IMR-90 (cell line): ENCODE data around the gene ZNF341. TPM values are rescaled to one million over a fixed set of nuclear protein-coding genes. Genes with fewer than 3 reads are reported as not detected.
A peak's percentile ranks its signal among the peaks of the same experiment; 100 is the strongest.

Experiments used
- ATAC-seq: fragments of 200-7000 bp; cut with Tn5 transposase; 2 replicates; pipeline ENCODE4 v1.9.1; 2020; ENCODE audit warnings: low read depth, mild to moderate bottlenecking, moderate library complexity
- BruUV-seq: library from RNA; stranded (reverse); fragments of 400-500 nt; replicated peaks from 2 replicates; lab custom pipeline; 2021; lab: Mats Ljungman, UMichigan
- CTCF ChIA-PET: fragments of 300-600 bp; formaldehyde crosslinking; extraction: SDS; loops from one replicate; lab custom pipeline; 2021; ENCODE audit warnings: antibody characterized with exemption; lab: Yijun Ruan, JAX
- POLR2A ChIA-PET: fragments of 300-600 bp; sonication (Branson Sonifier 250); formaldehyde crosslinking; loops from one replicate; lab custom pipeline; 2022; ENCODE audit warnings: antibody characterized with exemption; ENCODE audit not compliant: unreplicated experiment; lab: Charles Lee
- DNase-seq: peaks from one replicate; pipeline ENCODE4 v3.0.0; 2013
- H2AFZ ChIP-seq: replicated peaks from 2 replicates; pipeline ENCODE3; 2013; ENCODE audit warnings: low read length, mild to moderate bottlenecking; ENCODE audit not compliant: poor library complexity
- H2AK5ac ChIP-seq: 2 replicates; pipeline ENCODE4 v1.6.1; 2013; ENCODE audit warnings: low read depth, low read length, inconsistent platforms
- H2AK9ac ChIP-seq: replicated peaks from 2 replicates; pipeline ENCODE3; 2013; ENCODE audit warnings: mild to moderate bottlenecking, low read depth, low read length, moderate library complexity; ENCODE audit not compliant: poor library complexity
- H2BK120ac ChIP-seq: 2 replicates; pipeline ENCODE4 v1.6.1; 2013; ENCODE audit warnings: low read depth, low read length, inconsistent platforms
- H2BK15ac ChIP-seq: 3 replicates; pipeline ENCODE4 v1.6.1; 2013; ENCODE audit warnings: low read depth, low read length, inconsistent platforms
- H2BK20ac ChIP-seq: 2 replicates; pipeline ENCODE4 v1.6.1; 2013; ENCODE audit warnings: low read depth, mild to moderate bottlenecking, inconsistent platforms, low read length, moderate library complexity
- H2BK5ac ChIP-seq: 2 replicates; pipeline ENCODE4 v1.6.1; 2013; ENCODE audit warnings: mild to moderate bottlenecking, low read depth, low read length, inconsistent platforms; ENCODE audit not compliant: poor library complexity, severe bottlenecking
- H3K14ac ChIP-seq: replicated peaks from 2 replicates; pipeline ENCODE4 v1.6.1; 2013; ENCODE audit warnings: low read depth, low read length, inconsistent platforms
- H3K18ac ChIP-seq: 2 replicates; pipeline ENCODE4 v1.6.1; 2013; ENCODE audit warnings: low read depth, low read length, control low read depth
- H3K23ac ChIP-seq: 2 replicates; pipeline ENCODE4 v1.6.1; 2013; ENCODE audit warnings: low read depth, low read length, inconsistent platforms
- H3K27ac ChIP-seq: 2 replicates; pipeline ENCODE4 v1.5.1; 2013; ENCODE audit warnings: mild to moderate bottlenecking, control low read depth, low read length; ENCODE audit not compliant: insufficient read depth
- H3K27me3 ChIP-seq: 2 replicates; pipeline ENCODE4 v1.6.1; 2013; ENCODE audit warnings: low read length; ENCODE audit not compliant: control insufficient read depth, insufficient read depth
- H3K36me3 ChIP-seq: 2 replicates; pipeline ENCODE4 v1.6.1; 2013; ENCODE audit warnings: low read length, mixed read lengths; ENCODE audit not compliant: control insufficient read depth, insufficient read depth
- H3K4ac ChIP-seq: 2 replicates; pipeline ENCODE4 v1.6.1; 2013; ENCODE audit warnings: low read depth, low read length, inconsistent platforms
- H3K4me1 ChIP-seq: 2 replicates; pipeline ENCODE4 v1.6.1; 2013; ENCODE audit warnings: low read length, mixed read lengths; ENCODE audit not compliant: control insufficient read depth, insufficient read depth
- H3K4me2 ChIP-seq: 2 replicates; pipeline ENCODE4 v1.6.1; 2013; ENCODE audit warnings: low read depth, mild to moderate bottlenecking, control low read depth, low read length, moderate library complexity
- H3K4me3 ChIP-seq: 2 replicates; pipeline ENCODE4 v1.5.1; 2013; ENCODE audit warnings: low read depth, mild to moderate bottlenecking, control low read depth, low read length, moderate library complexity; ENCODE audit not compliant: insufficient read depth
- H3K56ac ChIP-seq: 2 replicates; pipeline ENCODE4 v1.6.1; 2013; ENCODE audit warnings: low read length, inconsistent platforms; ENCODE audit not compliant: insufficient read depth; ENCODE audit errors: extremely low read depth
- H3K79me1 ChIP-seq, 2 experiments: 2 replicates each; pipeline ENCODE4 v1.6.1; 2013; ENCODE audit warnings: low read length in 2 of 2, inconsistent platforms in 1 of 2, low read depth in 1 of 2
- H3K9ac ChIP-seq: 2 replicates; pipeline ENCODE4 v1.6.1; 2013; ENCODE audit warnings: low read depth, low read length, control low read depth
- H3K9me1 ChIP-seq: 2 replicates; pipeline ENCODE4 v1.6.1; 2013; ENCODE audit warnings: low read length, inconsistent platforms; ENCODE audit not compliant: insufficient read depth
- H3K9me3 ChIP-seq: 2 replicates; pipeline ENCODE4 v1.6.1; 2013; ENCODE audit warnings: low read length; ENCODE audit not compliant: control insufficient read depth, insufficient read depth
- H4K20me1 ChIP-seq: 2 replicates; pipeline ENCODE4 v1.6.1; 2013; ENCODE audit warnings: low read length, inconsistent platforms; ENCODE audit not compliant: insufficient read depth
- H4K5ac ChIP-seq: 2 replicates; pipeline ENCODE4 v1.6.1; 2013; ENCODE audit warnings: mild to moderate bottlenecking, low read depth, low read length, control low read depth
- H4K8ac ChIP-seq, 2 experiments: 2 replicates each; pipeline ENCODE4 v1.6.1; 2013; ENCODE audit warnings: low read depth in 2 of 2, low read length in 2 of 2, control low read depth in 1 of 2, inconsistent platforms in 1 of 2
- H4K91ac ChIP-seq: 2 replicates; pipeline ENCODE4 v1.6.1; 2013; ENCODE audit warnings: low read depth, low read length, inconsistent platforms; ENCODE audit not compliant: insufficient read depth
- BHLHE40 ChIP-seq: fragments of 150-350 bp; IDR thresholded peaks from 2 replicates; pipeline ENCODE4 v1.6.1; 2016; ENCODE audit warnings: mild to moderate bottlenecking, low read depth, low read length
- CEBPB ChIP-seq: IDR thresholded peaks from 2 replicates; pipeline ENCODE4 v1.6.1; 2012; ENCODE audit warnings: low read depth, low read length, improper control_type of control experiment
- FOS ChIP-seq: fragments of 150-350 bp; IDR thresholded peaks from 2 replicates; pipeline ENCODE4 v1.6.1; 2016; ENCODE audit warnings: low read depth, low read length
- MAFK ChIP-seq: IDR thresholded peaks from 2 replicates; pipeline ENCODE4 v1.6.1; 2012; ENCODE audit warnings: low read depth, low read length, improper control_type of control experiment
- MAZ ChIP-seq: IDR thresholded peaks from 2 replicates; pipeline ENCODE4 v1.6.1; 2012; ENCODE audit warnings: low read depth, mild to moderate bottlenecking, low read length, improper control_type of control experiment, moderate library complexity, borderline replicate concordance
- NFE2L2 ChIP-seq: fragments of 150-350 bp; IDR thresholded peaks from 2 replicates; pipeline ENCODE4 v1.6.1; 2016; ENCODE audit warnings: low read depth, mild to moderate bottlenecking, low read length
- WGBS, 2 experiments: methylation state at CpG; one replicate each; pipeline versions ENCODE4 v1.1.5 to v1.1.7; 2013; ENCODE audit warnings: missing lambda C conversion rate in 2 of 2; ENCODE audit not compliant: insufficient read length in 1 of 2; ENCODE audit errors: extremely low coverage in 2 of 2; 5-methylcytosine and 5-hydroxymethylcytosine counted together
- dilution Hi-C: fragments of 300-500 bp; cut with HindIII; formaldehyde crosslinking; loops from one replicate; pipeline ENCODE4 v1.14.3; 2018; ENCODE audit warnings: low sequenced_read_pairs; ENCODE audit not compliant: unreplicated experiment
- in situ Hi-C: fragments of 300-500 bp; cut with MboI; formaldehyde crosslinking; loops from 3 replicates; pipeline ENCODE4 v1.14.3; 2019; ENCODE audit warnings: low sequenced_read_pairs, inconsistent platforms, mixed read lengths
- intact Hi-C: fragments of 100-400 bp; cut with micrococcal nuclease; formaldehyde crosslinking; loops from 2 replicates; pipeline ENCODE4 v1.10.0; 2022
- polyA plus RNA-seq, 3 experiments: library from polyadenylated mRNA; depleted of rRNA; stranded (reverse); fragments of >200 nt; gene quantifications; 2 replicates each; pipeline ENCODE4 v1.2.3, GENCODE V29; 2012; ENCODE audit warnings: low replicate concordance in 1 of 3
- total RNA-seq: library from RNA; depleted of rRNA; stranded (reverse); fragments of >200 nt; gene quantifications from 2 replicates; pipeline ENCODE4 v1.2.3, GENCODE V29; 2012

ZNF341 gene
- total and polyA plus RNA-seq, 2 of the 4 experiments (the other 2 are of a cell fraction), result 1.1 to 3.4 TPM

DNA sequence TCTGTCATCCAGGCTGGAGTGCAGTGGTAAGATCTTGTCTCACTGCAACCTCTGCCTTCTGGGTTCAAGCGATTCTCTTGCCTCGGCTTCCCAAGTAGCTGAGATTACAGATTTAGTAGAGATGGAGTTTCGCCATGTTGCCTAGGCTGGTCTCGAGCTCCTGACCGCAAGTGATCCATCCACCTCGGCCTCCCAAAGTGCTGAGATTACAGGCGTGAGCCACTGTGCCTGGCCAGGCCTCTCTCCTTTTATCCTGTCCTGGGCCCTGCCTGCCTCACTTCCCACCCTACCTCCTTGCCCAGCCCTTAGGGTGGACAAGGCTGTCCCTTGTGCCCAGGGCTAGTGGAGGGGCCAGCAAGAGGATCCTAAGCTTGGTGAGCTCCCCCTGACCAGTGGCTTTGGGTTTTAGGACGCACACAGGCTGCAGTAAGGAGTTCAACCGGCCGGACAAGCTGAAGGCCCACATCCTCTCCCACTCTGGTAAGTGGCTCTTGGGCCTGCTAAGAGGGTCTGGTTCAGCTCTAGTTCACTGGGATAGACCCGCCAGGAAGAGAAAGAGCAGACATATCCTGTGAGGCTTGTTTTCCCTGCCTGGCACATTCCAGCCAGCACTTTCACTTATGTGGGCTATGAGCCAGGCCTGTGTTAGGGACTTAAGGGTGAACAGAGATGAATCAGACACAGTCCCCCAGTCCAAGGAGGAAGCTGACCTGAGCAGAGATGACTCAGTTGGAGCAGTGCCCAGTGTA, 57.5 kb downstream of the ZNF341 start:
- H4K8ac ChIP-seq, result peak overlapping the region in 1 of 2 experiments; percentile 60; a peak in 2 of 4 replicates
- H3K27ac ChIP-seq, result peak overlapping the region; percentile 66
- in situ Hi-C loops (no loop called here), intact Hi-C loops (no loop called here), dilution Hi-C loops (no loop called here)
- H3K4me2 ChIP-seq, result 0 out of 2 replicates have a peak overlapping the region, but pooled peaks have one; percentile 14
- peak overlapping the region; percentile 66 for H2AK9ac ChIP-seq
- H2AK5ac ChIP-seq, result peak overlapping the region; percentile 83; the same call in 1 of the 2 replicates
- peak overlapping the region; percentile 27 for H3K9ac ChIP-seq
- H3K23ac ChIP-seq, result no peak overlapping the region
- no peak overlapping the region for H3K4me3 ChIP-seq
- peak overlapping the region; percentile 18; the same call in 1 of the 2 replicates for H3K14ac ChIP-seq
- H2AFZ ChIP-seq, result peak overlapping the region; percentile 83
- peaks cover 1% of the 10 kb centered on the region; the same call in 1 of the 2 replicates for H3K36me3 ChIP-seq
- POLR2A ChIA-PET, result no interaction called here
- WGBS, 2 experiments, result 90% methylated on average over 2 of the region's 11 CpGs; no CpG with 5 or more reads in 1 of the 2 experiments
- peak; percentile 75 for TF ChIP-seq BHLHE40
- TF ChIP-seq FOS, result peak; percentile 75
- 0 out of 2 replicates have a peak, but pooled peaks have one; percentile 16 for TF ChIP-seq MAZ
- no peak for TF ChIP-seq NFE2L2
- peak; percentile 77 for TF ChIP-seq MAFK
- no peak for TF ChIP-seq CEBPB
- peak overlapping the region; percentile 63; the same call in 1 of the 2 replicates for H4K91ac ChIP-seq
- CTCF ChIA-PET, result no interaction called here
- peak overlapping the region; percentile 57; the same call in 1 of the 2 replicates for H3K4ac ChIP-seq
- BruUV-seq, result no TSS peak
- H4K5ac ChIP-seq, result peak overlapping the region; percentile 25; the same call in 1 of the 2 replicates
- H3K9me1 ChIP-seq, result no peaks in the 10 kb centered on the region
- H3K79me1 ChIP-seq, result no peaks in the 10 kb centered on the region; a peak in 1 of 4 replicates
- peaks cover 10% of the 10 kb centered on the region for H3K4me1 ChIP-seq
- no peak overlapping the region; the same call in 2 of the 3 replicates for H2BK15ac ChIP-seq
- no peak overlapping the region for H2BK120ac ChIP-seq
- no peaks in the 10 kb centered on the region for H3K9me3 ChIP-seq
- DNase-seq (peak; percentile 96), ATAC-seq (peak; percentile 94)
- H3K56ac ChIP-seq, result no peak overlapping the region
- H3K18ac ChIP-seq, result peak overlapping the region; percentile 16; the same call in 1 of the 2 replicates
- no peak overlapping the region for H2BK20ac ChIP-seq
- H2BK5ac ChIP-seq, result no peak overlapping the region
- no peaks in the 10 kb centered on the region for H3K27me3 ChIP-seq
- peaks cover 14% of the 10 kb centered on the region; the same call in 1 of the 2 replicates for H4K20me1 ChIP-seq
